GM23248 (cell line): ENCODE data around the gene ZNF787.

ENCODE experiments used
- EZH2 ChIP-seq: fragments of 200-600 bp; sonication (generic); IDR thresholded peaks from 2 replicates; pipeline ENCODE4 v1.6.1; 2018; ENCODE audit warnings: antibody characterized with exemption, mild to moderate bottlenecking; ENCODE audit not compliant: insufficient read depth, poor library complexity, severe bottlenecking
- EZH2phosphoT487 ChIP-seq: fragments of 200-600 bp; sonication (generic); IDR thresholded peaks from 2 replicates; pipeline ENCODE4 v1.6.1; 2018; ENCODE audit warnings: antibody characterized with exemption, moderate library complexity, mild to moderate bottlenecking, low read depth; ENCODE audit not compliant: insufficient read depth

GRCh38 chr19:56120371-56121179, 520 bp downstream of the ZNF787 start:
- TF ChIP-seq EZH2phosphoT487 (no peak), EZH2 (no peak)
